Ovary (tissue), 9 donors: ENCODE measurements around the gene TRIM10. TPM values are rescaled to one million over a fixed set of nuclear protein-coding genes. Genes with fewer than 3 reads are reported as not detected.
A peak's percentile ranks its signal among the peaks of the same experiment; 100 is the strongest.
"Not testable (repeated sequence)": the region's sequence is repeated elsewhere in the genome, so short reads cannot be mapped to it uniquely, and the experiment has no call there.

Experiments used
- DNase-seq, 5 donors: peaks; one replicate each; pipeline ENCODE4 v3.0.0-alpha.2; 2019 to 2020
- H3K27ac ChIP-seq, 2 donors: fragments of 200-600 bp; one replicate each; pipeline versions ENCODE4 v1.5.1 to v1.8.0; 2019 to 2022
- H3K27me3 ChIP-seq: fragments of 200-600 bp; one replicate; pipeline ENCODE4 v1.8.0; 2022
- H3K36me3 ChIP-seq: fragments of 200-600 bp; sonication (generic); one replicate; pipeline ENCODE4 v1.5.1; 2019
- H3K4me1 ChIP-seq: one replicate; pipeline ENCODE4 v1.8.1; 2013; ENCODE audit warnings: mild to moderate bottlenecking, moderate library complexity; ENCODE audit not compliant: insufficient read depth
- H3K4me3 ChIP-seq: fragments of 200-600 bp; sonication (generic); one replicate; pipeline ENCODE4 v1.5.1; 2017
- H3K9me3 ChIP-seq, 2 donors: fragments of 200-600 bp in 1 of 2; sonication (generic) in 1 of 2; one replicate each; pipeline versions ENCODE4 v1.5.1 to v1.8.1; 2013 to 2019; ENCODE audit warnings: mild to moderate bottlenecking in 1 of 2, moderate library complexity in 1 of 2
- EP300 ChIP-seq: sonication (generic); formaldehyde crosslinking; IDR thresholded peaks from one replicate; pipeline ENCODE4 v1.6.1; 2017; ENCODE audit warnings: antibody characterized with exemption
- POLR2A ChIP-seq: fragments of 450-650 bp; IDR thresholded peaks from one replicate; pipeline ENCODE4 v1.6.1; 2017; ENCODE audit warnings: antibody characterized with exemption, mild to moderate bottlenecking, moderate library complexity
- WGBS, 3 donors: extraction: QIAGEN DNeasy Blood & Tissue Kit in 1 of 3; methylation state at CpG; one replicate each; pipeline versions ENCODE4 v1.1.5 to v1.1.7; 2013 to 2017; 5-methylcytosine and 5-hydroxymethylcytosine counted together
- intact Hi-C, 4 donors: fragments of 100-400 bp; cut with DNase I; formaldehyde crosslinking; loops; one replicate each; pipeline versions ENCODE4 v1.11.0 to v1.15.1; 2022 to 2023
- polyA plus RNA-seq, 2 donors: library from polyadenylated mRNA; stranded (reverse); fragments of 200-250 nt in 1 of 2; fragments of 350-450 nt in 1 of 2; fragmentation: Illumina TruSeq in 1 of 2; extraction: RNeasy Lipid Tissue Mini Kit (QIAGEN cat#74804) in 1 of 2; gene quantifications; one replicate each; pipeline ENCODE4 v1.2.3, GENCODE V29; 2013 to 2014
- total RNA-seq, 7 donors: library from RNA; depleted of rRNA in 2 of 7; stranded (reverse); fragments of >200 nt in 2 of 7; fragmentation: NEBNext Ultra II Directional in 3 of 7; extraction: Animal tissue kit (Norgen Biotek cat#: 25700) in 3 of 7; gene quantifications; one replicate each; pipeline versions ENCODE4 v1.1.0 to v1.2.4, GENCODE V29; 2016 to 2023
- TF ChIP-seq, protein P1 (sequence below), 3 donors: fragments of 450-650 bp in 2 of 3; fragments of 200-600 bp in 1 of 3; IDR thresholded peaks; one replicate each; pipeline versions ENCODE4 v1.5.1 to v1.8.0; 2016 to 2022; ENCODE audit warnings: antibody characterized with exemption in 3 of 3, mild to moderate bottlenecking in 1 of 3
- donor health status: DM: no; HTN: no; CAD: no; lungs with moderate emphysema.
- donor health status: DM: no; HTN: no; CAD: no.
- donor health status: Bipolar disorder and iron deficiency.
- donor health status: DM: yes; HTN: yes; CAD: no.
- donor health status: DM: no; HTN: no; CAD: no.
- donor health status: DM: yes; HTN: yes; CAD: no.

TRIM10 gene
- total and polyA plus RNA-seq, 9 donors, result 0.10 TPM; not detected in 8

DNA sequence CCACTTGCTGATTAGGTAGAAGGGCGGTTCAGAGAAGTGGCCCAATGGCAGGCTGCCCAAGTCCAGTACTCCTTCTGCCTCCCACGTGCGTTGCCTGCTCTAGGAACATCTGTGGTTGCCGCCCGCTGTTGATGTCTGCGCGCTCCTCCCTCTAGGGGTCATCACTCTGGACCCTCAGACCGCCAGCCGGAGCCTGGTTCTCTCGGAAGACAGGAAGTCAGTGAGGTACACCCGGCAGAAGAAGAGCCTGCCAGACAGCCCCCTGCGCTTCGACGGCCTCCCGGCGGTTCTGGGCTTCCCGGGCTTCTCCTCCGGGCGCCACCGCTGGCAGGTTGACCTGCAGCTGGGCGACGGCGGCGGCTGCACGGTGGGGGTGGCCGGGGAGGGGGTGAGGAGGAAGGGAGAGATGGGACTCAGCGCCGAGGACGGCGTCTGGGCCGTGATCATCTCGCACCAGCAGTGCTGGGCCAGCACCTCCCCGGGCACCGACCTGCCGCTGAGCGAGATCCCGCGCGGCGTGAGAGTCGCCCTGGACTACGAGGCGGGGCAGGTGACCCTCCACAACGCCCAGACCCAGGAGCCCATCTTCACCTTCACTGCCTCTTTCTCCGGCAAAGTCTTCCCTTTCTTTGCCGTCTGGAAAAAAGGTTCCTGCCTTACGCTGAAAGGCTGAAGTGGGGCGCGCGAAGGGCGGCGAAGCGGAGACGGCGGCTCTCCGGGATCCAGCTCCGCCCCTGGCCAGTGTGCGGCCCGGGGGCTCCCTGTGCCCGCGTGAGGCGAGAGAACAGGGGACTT, 10.9 kb upstream of the TRIM10 start:
- DNase-seq, result peak in 2 of 5 donors; percentile 24 to 57
- no peak overlapping the region for H3K4me3 ChIP-seq
- intact Hi-C loops, result no loop called here
- TF ChIP-seq, protein P1, sequence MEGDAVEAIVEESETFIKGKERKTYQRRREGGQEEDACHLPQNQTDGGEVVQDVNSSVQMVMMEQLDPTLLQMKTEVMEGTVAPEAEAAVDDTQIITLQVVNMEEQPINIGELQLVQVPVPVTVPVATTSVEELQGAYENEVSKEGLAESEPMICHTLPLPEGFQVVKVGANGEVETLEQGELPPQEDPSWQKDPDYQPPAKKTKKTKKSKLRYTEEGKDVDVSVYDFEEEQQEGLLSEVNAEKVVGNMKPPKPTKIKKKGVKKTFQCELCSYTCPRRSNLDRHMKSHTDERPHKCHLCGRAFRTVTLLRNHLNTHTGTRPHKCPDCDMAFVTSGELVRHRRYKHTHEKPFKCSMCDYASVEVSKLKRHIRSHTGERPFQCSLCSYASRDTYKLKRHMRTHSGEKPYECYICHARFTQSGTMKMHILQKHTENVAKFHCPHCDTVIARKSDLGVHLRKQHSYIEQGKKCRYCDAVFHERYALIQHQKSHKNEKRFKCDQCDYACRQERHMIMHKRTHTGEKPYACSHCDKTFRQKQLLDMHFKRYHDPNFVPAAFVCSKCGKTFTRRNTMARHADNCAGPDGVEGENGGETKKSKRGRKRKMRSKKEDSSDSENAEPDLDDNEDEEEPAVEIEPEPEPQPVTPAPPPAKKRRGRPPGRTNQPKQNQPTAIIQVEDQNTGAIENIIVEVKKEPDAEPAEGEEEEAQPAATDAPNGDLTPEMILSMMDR (IDR thresholded peaks at IDR 0.05), result no peak
- TF ChIP-seq POLR2A, result no peak
- no peak for TF ChIP-seq EP300
- no peaks in the 10 kb centered on the region for H3K27me3 ChIP-seq
- no peaks in the 10 kb centered on the region for H3K9me3 ChIP-seq
- 5 to 10% (median 6%) methylated on average over 61 to 62 of the region's 62 CpGs for WGBS, 3 donors
- no peak overlapping the region for H3K27ac ChIP-seq
- peaks cover 4% of the 10 kb centered on the region for H3K4me1 ChIP-seq
- no peaks in the 10 kb centered on the region for H3K36me3 ChIP-seq

DNA sequence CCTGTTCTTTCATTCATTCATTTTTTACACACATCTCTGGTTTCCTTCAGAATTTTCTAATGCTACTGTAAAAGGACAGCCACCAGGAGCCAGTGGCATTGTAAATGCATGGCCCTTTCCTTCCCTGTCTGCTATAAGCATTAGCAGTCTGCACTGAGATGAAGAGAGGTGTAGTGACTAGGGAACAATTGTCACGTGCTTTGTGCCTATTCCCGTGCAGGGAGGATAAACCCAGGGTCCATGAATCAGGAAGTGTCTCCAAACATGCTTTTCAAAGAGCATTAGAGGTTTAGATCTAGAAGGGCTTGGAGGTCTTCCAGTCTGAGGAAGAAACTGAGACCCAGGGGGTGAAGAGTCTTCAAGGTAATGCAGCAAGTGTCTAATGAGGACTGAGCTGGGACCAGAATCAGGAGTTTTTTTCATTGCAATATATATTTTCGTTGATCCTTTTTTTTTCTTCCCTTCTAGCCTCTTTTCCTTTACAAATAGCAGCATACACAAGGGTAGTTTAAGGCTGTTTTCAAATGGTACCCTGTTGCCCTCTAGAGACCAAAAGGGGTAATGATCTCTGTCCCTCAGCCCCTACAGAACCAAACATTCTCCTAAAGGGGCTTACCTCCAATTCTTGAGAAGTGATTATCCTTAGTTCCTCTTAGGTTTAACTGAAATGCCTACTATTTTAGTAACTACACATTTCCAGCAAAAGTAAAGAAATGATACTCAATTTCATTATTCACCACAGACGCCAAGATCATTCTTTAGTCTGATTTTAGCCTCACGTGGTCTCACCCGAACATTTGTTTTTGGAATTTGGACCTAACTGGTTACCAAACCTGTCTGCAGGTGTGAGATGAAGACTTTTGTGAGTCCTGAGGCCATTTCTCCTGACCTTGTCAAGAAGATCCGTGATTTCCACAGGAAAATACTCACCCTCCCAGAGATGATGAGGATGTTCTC, 8.9 kb upstream of the TRIM10 start:
- no peak for DNase-seq
- Histone ChIP-seq H3K4me1 (peaks cover 4% of the 10 kb centered on the region), H3K4me3 (no peak overlapping the region), H3K27me3 (no peaks in the 10 kb centered on the region), H3K36me3 (no peaks in the 10 kb centered on the region), H3K27ac (no peak overlapping the region), H3K9me3 (no peaks in the 10 kb centered on the region)
- WGBS, 3 donors, result 23 to 28% (median 25%) methylated on average over 7 of the region's 7 CpGs
- TF ChIP-seq EP300 (no peak), POLR2A (no peak)
- TF ChIP-seq, protein P1 (IDR thresholded peaks at IDR 0.05), result no peak
- intact Hi-C loops, result no loop called here

- no peak overlapping the region for H3K27ac ChIP-seq
- no peaks in the 10 kb centered on the region for H3K27me3 ChIP-seq
- no peak overlapping the region for H3K4me3 ChIP-seq
- TF ChIP-seq POLR2A (no peak), EP300 (no peak)
- TF ChIP-seq, protein P1 (IDR thresholded peaks at IDR 0.05), result no peak
- H3K36me3 ChIP-seq, result no peaks in the 10 kb centered on the region
- no peaks in the 10 kb centered on the region for H3K9me3 ChIP-seq
- DNase-seq, result no peak
- H3K4me1 ChIP-seq, result peaks cover 4% of the 10 kb centered on the region
- 42 to 55% (median 48%) methylated on average over 1 of the region's 1 CpG for WGBS, 3 donors
- intact Hi-C loops, result no loop called here
These were observed 7.7 kb upstream of the TRIM10 start for GRCh38 chr6:30168741-30169140.

DNA sequence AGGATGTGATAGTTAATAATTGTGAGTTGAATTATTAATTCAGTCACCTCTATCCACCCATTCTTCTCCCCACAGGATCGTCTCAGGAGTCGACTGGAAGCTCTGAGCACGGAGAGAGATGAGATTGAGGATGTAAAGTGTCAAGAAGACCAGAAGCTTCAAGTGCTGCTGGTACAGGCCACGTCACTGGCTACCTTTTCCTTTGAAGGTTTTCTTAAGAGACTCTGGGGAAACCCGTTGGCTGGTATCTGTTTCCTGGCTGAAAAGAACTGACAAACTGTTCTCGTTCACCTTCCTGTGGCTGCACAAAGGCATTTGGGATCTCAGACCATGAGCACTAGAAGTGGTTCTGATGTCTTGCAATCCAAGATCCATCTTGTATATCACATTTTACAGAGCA, 6.1 kb upstream of the TRIM10 start:
- Histone ChIP-seq H3K36me3 (no peaks in the 10 kb centered on the region), H3K4me3 (no peak overlapping the region), H3K27me3 (no peaks in the 10 kb centered on the region), H3K4me1 (peaks cover 3% of the 10 kb centered on the region), H3K27ac (no peak overlapping the region), H3K9me3 (no peaks in the 10 kb centered on the region)
- TF ChIP-seq EP300, result no peak
- TF ChIP-seq, protein P1 (IDR thresholded peaks at IDR 0.05), result no peak
- TF ChIP-seq POLR2A, result no peak
- WGBS, 3 donors, result 65 to 72% (median 70%) methylated on average over 6 of the region's 6 CpGs
- DNase-seq, result no peak
- intact Hi-C loops, result no loop called here

GRCh38 chr6:30165238-30165637, 4.2 kb upstream of the TRIM10 start:
- DNase-seq, H3K4me1 ChIP-seq, H3K4me3 ChIP-seq, H3K9me3 ChIP-seq, H3K36me3 ChIP-seq, intact Hi-C loops, H3K27me3 ChIP-seq, H3K27ac ChIP-seq: not testable (repeated sequence)
- 50 to 72% (median 65%) methylated on average over 1 of the region's 1 CpG for WGBS, 3 donors
